H54 (cell line): Measurements from ENCODE around the gene SMIM35.

ENCODE experiments used
- DNase-seq: peaks from one replicate; pipeline ENCODE4 v3.0.0; 2011; ENCODE audit warnings: low spot score, mixed read lengths; ENCODE audit not compliant: insufficient read length
- FAIRE-seq: peaks from 3 replicates; lab custom pipeline; 2011; peaks lifted over from hg19 to GRCh38; lab: Jason Lieb, UNC
- POLR2A ChIP-seq: IDR thresholded peaks from 2 replicates; pipeline ENCODE4 v1.6.1; 2011; ENCODE audit warnings: low read depth, mild to moderate bottlenecking, low read length

The SMIM35 gene

DNA sequence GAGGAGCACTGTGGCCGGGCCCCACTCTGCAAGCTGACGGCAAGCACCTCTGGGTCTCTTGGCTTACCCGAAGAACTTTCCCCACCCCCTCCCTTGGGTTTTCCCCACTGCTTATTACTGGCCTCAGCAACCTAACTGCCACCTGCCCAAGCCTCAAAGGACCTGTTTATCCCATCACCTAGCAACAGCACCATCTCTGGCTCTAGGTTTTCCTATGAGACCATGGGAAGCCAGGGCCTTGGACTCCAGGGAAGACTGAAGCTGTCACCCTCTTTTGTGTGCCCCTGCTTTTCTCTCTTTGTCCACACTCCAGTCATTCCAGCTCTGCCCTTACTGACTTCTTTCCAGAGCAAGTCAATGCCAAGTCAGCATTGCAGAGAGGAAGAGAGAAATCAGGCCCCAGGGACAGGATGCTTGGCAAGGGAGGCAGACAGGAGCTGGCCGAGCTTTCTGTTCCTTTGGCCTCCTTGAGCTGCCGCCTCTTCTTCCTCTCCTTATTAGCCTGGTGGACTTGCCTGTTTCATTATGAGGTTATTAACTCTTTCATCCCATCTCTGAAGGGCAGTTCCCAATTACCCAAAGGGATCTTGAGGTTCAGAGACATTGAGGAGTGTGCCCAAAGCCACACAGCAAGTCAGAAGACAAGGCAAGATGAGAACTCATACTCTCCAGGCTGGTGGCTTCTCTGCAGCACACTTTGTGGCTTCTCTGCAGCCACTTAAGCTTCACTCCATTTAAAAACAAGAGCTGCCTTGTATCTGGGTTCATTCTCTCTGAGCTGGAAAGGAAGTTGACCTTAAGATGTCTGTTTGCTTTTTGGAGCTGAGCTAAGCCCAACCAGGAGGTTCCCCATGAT lies at the start of gene SMIM35:
Gene SMIM35 (minus strand): TSS at position 51 of the 856 bp plus-strand sequence. CDS start 206 bp downstream, outside the sequence.
- DNase-seq (no peak), FAIRE-seq (no peak)
- no peak for TF ChIP-seq POLR2A

DNA sequence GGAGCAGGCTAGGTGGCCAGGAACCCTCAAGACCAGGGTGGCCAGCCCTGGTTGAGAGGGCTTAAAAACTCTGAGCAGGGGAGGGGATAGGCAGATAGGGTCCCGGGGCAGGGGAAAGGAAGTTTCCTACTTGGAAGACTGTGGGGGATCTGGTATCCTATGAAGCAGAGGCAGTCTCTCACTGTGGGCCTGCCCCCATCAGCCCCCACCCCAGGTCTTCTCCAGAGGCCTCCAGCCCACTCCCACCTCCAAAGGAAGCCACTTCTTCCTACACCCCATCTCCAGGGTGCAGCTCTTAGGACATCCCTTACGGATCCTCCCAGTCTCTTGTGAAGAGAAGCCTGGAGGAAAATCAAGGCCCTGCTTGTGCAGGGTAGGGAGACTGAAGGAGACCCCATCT lies 49.6 kb upstream of the SMIM35 start:
- TF ChIP-seq POLR2A: no peak
- DNase-seq (no peak), FAIRE-seq (no peak)

DNA sequence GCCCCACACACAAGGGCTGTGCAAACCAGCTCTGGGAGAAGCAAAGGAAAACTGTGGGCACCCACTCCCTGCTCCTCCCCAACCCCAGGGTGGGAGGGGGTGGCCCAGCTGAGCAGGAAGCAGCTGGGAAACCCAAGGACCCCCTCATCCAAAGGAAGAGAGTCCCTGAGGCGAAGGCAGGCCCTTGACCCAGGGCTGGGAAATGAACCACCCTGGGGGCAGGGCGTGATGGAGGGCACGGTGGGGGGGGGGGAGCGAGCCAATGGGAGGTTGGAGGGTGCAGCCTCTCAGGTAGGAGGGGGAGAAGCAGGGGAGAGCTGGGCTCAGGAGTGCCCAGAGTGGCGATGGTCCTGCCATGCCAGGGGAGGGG lies 49.0 kb upstream of the SMIM35 start:
- no peak for TF ChIP-seq POLR2A
- FAIRE-seq (no peak), DNase-seq (no peak)

DNA sequence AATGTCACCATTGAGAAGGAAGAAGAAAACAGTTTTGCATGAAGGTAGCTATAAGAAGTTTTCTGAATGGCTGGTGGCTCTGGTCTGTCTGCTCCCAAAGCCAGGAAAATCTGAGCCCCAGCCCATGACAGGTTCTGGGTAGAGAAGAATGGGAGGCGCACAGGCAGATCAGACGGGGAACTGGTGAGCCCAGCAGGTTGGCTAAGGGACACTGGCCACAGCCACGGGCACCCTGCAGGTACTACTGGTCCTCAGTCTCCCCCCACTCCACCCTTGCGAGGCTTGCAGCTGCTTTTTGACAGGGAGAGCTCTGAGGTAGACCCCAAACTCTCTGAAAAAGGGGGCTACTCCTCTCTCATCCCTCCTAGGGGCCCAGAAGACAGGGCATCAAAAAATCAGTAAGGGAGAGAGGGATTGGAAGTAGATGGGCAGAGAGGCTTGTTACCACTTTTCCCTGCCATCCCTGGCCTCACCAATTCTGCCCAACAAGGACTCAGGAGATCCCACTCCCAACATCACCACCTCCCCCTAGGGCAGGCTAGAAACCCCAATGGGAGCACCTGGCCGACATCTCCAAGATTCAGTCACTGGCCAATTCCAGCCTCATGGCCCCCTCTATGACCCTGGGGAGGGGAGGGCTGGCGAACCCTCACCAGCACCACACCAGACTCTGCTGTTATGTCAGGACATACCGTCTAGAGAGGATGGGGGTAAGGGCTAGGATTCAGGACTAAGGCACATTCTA lies 48.5 kb upstream of the SMIM35 start:
- FAIRE-seq: no peak
- TF ChIP-seq POLR2A: no peak
- DNase-seq: no peak

DNA sequence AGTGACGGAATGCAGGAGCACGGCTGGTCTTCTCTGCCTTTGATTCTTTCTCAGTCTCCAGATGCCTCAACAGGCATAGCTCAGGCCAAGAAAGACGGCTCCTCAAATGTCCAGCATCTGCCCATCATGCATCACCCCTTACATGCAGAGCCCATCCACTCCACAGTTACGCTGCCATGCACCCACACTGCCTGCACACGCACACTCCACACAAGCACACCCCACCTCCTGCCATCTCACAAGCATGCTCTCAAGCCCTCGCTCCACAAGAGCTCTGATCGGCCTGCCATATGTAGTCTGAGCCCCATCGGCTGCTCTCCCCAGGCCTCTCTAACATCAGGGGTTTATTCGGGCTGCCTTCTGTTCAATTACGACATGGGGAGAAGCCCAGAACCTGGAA lies 47.1 kb upstream of the SMIM35 start:
- no peak for DNase-seq
- no peak for TF ChIP-seq POLR2A
- FAIRE-seq: no peak

DNA sequence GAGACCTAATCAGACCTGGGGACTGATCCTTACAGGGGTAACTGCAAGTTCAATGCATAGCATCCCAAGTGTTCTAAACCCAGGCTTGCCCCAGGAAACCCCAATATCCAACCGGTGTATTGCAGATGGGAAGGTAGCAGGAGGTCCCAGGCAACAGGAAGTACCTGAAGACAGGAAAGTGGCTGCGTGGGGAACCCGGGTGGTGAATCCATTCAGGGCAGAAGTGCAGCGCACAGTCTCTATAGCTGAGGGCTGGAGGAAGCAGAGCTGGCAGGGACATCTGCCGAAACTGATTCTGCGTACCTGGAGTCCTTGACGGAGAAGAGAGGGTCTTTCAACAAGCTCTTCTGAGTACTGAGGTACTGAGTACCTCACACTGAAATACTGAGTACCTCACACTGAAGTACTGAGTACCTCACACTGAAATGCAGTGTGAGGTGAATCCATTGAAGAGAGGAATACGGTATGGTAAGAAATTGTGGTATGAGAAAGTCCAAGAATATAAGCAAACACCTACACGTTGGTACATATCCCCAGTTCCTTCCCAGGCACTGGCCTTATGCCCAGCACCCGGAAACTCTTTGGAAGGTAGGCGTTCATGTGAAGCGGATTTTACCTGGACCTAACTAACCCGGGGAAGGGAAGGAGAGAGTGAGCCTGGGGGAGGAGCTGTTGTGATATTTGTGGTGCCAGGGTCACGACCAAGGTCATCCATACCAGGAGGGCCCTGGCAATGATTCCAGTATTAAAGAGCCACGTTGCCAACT lies 45.8 kb upstream of the SMIM35 start:
- no peak for TF ChIP-seq POLR2A
- FAIRE-seq (no peak), DNase-seq (no peak)

DNA sequence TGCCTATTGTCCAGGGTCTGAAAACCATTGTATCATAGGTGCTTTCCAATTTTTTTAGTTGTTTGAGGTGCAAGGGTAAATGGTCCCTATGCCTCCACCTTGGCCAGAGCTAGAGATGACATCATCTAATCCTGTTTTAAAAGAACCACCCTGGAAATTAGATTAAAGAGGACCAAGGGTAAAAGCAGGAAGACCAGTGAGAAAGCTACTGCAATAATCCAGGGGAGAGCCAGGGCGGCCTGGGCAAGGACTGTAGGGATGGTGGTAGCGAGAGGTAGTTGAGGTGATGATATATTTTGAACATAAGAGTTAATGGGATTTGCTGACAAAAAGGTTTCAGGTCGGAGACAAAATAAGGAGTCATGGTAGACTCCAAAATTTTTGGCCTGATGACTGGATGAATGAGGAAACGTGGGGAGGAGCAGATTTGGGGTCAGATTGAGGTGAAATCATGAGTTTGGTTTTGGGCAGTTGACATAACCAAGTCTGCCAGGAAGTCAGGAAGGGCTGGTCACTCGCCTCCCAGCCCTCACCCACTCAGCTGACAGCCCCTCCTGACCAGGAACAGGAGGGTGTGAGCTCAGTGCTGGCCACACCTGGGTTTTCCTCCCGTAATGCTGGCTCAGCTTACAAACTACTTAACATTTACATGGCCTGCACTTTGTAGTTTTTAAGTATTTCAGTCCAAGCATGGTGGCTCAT lies 42.9 kb upstream of the SMIM35 start:
- FAIRE-seq: no peak
- no peak for TF ChIP-seq POLR2A
- no peak for DNase-seq

DNA sequence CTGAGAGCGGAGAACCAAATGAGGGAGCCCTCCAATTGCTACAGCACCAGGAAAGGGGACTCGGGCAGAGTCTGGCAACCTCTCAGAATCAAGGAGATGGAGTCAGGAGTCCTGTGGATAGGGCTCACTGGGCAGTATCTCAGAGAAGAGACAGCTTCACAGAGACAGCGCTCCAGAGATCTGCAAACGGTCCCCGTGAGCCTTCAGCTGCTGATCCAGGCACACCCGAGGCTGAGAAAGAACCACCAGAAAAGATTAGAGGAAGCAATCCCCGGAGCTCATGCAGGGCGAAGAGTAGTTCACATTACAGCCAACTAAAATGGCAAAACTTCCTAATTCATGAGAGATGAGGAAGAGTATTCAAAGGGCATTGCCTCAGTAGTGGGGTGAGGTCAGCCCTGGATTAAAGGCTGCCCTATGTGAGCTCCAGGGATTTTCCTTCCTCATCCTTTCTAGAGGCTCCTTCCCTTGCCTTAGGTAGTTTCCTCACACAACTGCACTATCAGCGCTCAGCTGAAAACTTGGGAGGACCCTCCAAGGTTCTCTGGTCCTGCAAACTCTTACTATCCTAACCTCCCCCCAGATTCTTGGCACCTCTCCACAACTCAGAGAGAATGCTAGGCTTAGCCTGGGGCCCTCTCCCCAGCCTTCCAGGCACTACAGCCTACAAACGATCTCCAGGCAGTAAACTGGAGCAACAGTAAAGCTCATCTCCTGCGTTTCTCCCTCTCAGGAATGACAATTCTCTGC lies 42.1 kb upstream of the SMIM35 start:
- DNase-seq (no peak), FAIRE-seq (no peak)
- TF ChIP-seq POLR2A: no peak

DNA sequence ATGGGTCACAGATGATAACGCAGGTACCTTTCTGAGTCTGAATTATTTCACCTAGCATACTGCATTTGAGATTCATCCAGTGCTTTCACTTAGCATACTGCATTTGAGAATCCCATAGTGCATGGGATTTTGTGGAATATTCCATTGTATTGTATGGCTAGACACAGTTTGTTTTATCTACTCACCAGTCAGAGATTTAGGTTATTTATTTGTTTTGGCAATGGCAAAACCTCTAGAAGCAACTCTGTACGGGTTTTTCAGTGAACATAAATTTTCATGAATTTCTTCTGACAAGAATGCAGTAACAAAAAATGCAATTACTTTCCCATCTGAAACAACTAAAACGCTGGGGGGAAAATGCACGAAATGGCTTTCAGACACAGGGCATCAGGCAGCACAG lies 41.5 kb upstream of the SMIM35 start:
- TF ChIP-seq POLR2A: no peak
- DNase-seq (no peak), FAIRE-seq (no peak)

DNA sequence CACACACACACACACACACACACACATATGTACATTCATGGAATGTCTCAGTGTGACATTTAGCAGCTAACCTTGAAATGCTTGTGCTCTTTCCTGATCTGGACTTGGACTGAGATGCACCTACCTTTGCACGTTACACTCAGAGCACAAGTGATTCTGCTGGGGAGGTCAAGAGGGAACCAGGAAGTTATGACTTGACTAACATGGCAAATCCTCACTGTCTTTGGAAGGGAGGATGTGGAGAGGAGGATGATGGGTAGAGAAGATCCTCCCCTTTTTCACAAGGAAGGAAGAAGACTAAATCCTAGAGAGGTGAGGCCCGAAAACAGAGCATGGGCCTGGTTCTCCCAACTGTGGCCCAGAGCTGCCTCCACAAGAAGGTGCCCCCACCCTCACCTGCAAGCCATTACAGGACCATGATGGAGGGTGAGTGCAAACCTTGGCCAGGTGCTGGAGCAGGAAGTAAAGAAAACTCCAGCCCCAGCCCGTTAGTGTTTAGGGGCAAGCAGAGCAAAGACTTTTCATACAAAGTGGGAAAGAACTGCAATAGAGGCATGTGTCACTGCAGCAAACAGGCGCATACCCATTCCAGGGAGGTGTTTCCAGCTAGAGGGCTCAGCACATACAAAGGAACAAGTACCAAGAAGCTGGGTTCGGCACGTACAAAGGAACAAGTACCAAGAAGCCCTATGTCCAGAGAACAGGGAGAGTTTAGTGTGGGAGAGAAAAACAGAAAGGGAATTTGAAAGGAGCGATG lies 39.5 kb upstream of the SMIM35 start:
- DNase-seq: no peak

DNA sequence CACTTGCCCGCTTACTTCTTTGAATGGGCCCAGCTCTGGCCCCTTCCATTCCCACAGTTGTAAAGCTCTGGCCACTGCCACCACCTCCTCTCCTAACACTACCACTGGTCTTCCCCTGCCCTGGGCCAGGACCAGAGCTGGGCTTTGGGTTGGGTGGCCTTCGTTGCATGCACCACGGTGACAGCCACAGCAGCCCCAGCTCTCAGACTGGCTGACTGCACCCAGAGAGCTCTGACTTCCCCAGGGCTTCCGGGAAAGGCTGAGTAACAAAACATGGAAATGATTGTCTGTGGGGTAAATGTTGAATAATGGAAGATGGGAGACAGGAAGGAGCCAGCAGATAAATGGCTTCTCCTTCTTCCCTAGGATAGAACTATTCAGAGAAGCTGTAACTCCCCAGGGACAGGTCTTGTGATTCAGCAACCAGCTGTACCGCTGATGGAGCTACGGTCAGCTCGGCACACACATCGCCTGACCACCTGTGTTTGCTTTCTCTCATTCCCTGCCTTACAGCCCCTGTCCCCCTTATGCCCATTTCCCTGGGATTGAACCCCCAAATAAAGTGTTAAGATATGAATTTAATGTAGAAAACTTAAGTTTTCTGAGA lies 38.3 kb upstream of the SMIM35 start:
- FAIRE-seq: no peak

More for the DNA sequence above, 39.5 kb upstream of the SMIM35 start:
- no peak for FAIRE-seq
- TF ChIP-seq POLR2A: peak; percentile 28; the same call in 1 of the 2 replicates

DNA sequence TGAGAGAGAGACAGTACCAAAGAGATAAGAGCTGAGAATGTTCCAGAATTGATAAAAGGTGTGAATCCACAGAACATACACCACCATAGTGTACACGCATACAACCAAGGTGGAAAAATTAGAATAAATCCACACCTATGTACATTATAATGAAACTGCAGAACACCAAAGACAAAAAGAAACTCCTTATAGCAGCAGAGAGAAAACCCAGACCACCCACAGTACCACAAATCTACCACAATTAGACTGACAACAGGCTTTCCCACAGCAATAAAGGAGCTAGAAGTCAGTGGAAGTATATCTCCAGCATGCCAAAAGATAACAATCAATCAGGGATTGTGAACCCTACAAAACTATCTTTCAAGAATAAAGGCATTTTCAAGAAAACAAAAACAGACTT lies 34.0 kb upstream of the SMIM35 start:
- no peak for FAIRE-seq

More for the DNA sequence above, 38.3 kb upstream of the SMIM35 start:
- no peak for DNase-seq
- no peak for TF ChIP-seq POLR2A

More for the DNA sequence above, 34.0 kb upstream of the SMIM35 start:
- no peak for TF ChIP-seq POLR2A
- DNase-seq: no peak
